ENCODE data around the gene CYP46A1. TPM values are rescaled to one million over a fixed set of nuclear protein-coding genes. Genes with fewer than 3 reads are reported as not detected.
A peak's percentile ranks its signal among the peaks of the same experiment; 100 is the strongest.

Gene CYP46A1
- total and polyA plus RNA-seq, 8 donors = 1.2 to 6.8 (median 5.5) TPM

- no peaks in the 10 kb centered on the region for H3K4me1 ChIP-seq
- peaks cover 0 to 29% of the 10 kb centered on the region in 2 donors for H3K27me3 ChIP-seq
- no peaks in the 10 kb centered on the region for H3K36me3 ChIP-seq
- H3K4me3 ChIP-seq = no peak overlapping the region
- TF ChIP-seq, protein P1, sequence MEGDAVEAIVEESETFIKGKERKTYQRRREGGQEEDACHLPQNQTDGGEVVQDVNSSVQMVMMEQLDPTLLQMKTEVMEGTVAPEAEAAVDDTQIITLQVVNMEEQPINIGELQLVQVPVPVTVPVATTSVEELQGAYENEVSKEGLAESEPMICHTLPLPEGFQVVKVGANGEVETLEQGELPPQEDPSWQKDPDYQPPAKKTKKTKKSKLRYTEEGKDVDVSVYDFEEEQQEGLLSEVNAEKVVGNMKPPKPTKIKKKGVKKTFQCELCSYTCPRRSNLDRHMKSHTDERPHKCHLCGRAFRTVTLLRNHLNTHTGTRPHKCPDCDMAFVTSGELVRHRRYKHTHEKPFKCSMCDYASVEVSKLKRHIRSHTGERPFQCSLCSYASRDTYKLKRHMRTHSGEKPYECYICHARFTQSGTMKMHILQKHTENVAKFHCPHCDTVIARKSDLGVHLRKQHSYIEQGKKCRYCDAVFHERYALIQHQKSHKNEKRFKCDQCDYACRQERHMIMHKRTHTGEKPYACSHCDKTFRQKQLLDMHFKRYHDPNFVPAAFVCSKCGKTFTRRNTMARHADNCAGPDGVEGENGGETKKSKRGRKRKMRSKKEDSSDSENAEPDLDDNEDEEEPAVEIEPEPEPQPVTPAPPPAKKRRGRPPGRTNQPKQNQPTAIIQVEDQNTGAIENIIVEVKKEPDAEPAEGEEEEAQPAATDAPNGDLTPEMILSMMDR (IDR thresholded peaks at IDR 0.05) = no peak
- H3K9me3 ChIP-seq = peaks cover 0 to 4% of the 10 kb centered on the region in 2 donors
- intact Hi-C loops (cut with DNase I) = no loop called here
- DNase-seq (no peak), ATAC-seq (peak; percentile 5)
- no peak overlapping the region for H3K27ac ChIP-seq
These were observed 11.4 kb upstream of the CYP46A1 start for GRCh38 chr14:99672506-99673304.

GRCh38 chr14:99673305-99674063 is 10.6 kb upstream of the CYP46A1 start:
- H3K4me3 ChIP-seq = no peak overlapping the region
- intact Hi-C loops (cut with DNase I) = no loop called here

GRCh38 chr14:99674064-99674650 is 9.9 kb upstream of the CYP46A1 start:
- H3K36me3 ChIP-seq = no peaks in the 10 kb centered on the region
- DNase-seq (no peak), ATAC-seq (no peak)
- peaks cover 0 to 18% of the 10 kb centered on the region in 2 donors for H3K9me3 ChIP-seq
- no peak overlapping the region for H3K27ac ChIP-seq
- peaks cover 0 to 29% of the 10 kb centered on the region in 2 donors for H3K27me3 ChIP-seq
- TF ChIP-seq, protein P1 (IDR thresholded peaks at IDR 0.05) = no peak
- no peaks in the 10 kb centered on the region for H3K4me1 ChIP-seq
- intact Hi-C loops (cut with DNase I) = no loop called here
- H3K4me3 ChIP-seq = no peak overlapping the region

More at GRCh38 chr14:99673305-99674063, 10.6 kb upstream of the CYP46A1 start:
- DNase-seq = no peak
- Histone ChIP-seq H3K27me3 (peaks cover 0 to 29% of the 10 kb centered on the region in 2 donors), H3K36me3 (no peaks in the 10 kb centered on the region), H3K9me3 (peaks cover 0 to 11% of the 10 kb centered on the region in 2 donors), H3K4me1 (no peaks in the 10 kb centered on the region), H3K27ac (no peak overlapping the region)
- no peak for ATAC-seq
- TF ChIP-seq, protein P1 (IDR thresholded peaks at IDR 0.05) = no peak

DNA sequence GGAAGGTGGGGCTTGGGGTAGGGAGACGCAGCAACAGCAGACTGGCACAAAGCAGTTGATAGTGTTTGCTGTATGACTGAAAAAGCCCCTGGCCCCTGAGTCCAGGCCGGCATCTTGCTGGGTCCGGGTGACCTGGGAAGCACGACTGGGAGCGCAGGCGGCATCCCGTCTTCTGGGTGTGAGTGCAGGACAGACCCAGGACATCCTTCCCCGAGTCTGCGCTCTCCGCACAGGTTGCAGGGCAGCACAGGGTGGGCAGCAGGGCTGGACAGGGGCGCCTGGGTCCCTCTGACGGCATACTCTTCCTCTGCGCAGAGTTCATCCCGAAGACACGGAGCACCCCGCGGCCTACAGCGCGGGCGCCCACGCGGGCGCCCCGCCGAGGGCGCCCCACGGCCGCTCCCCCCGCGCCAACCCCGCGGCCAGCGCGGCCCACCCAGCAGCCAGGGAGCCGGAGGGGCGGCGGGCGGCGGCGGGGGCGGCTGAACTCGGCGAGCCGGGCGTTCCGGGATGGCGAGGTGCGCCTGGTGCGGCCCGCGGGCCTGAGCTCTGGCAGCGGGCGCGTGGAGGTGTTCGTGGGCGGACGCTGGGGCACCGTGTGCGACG is 9.2 kb upstream of the CYP46A1 start:
- Histone ChIP-seq H3K27ac (no peak overlapping the region), H3K36me3 (no peaks in the 10 kb centered on the region), H3K4me1 (no peaks in the 10 kb centered on the region), H3K4me3 (no peak overlapping the region), H3K9me3 (peaks cover 0 to 20% of the 10 kb centered on the region in 2 donors), H3K27me3 (peaks cover 0 to 29% of the 10 kb centered on the region in 2 donors)
- no peak for DNase-seq
- ATAC-seq = no peak
- intact Hi-C loops (cut with DNase I) = no loop called here
- TF ChIP-seq, protein P1 (IDR thresholded peaks at IDR 0.05) = no peak
